Fibroblast of pulmonary artery (primary cell): ENCODE measurements around the gene ABCG1.

Experiments used
- DNase-seq: peaks from one replicate; pipeline ENCODE4 v3.0.0-alpha.2; 2010; ENCODE audit warnings: low read depth
- H3K4me3 ChIP-seq: replicated peaks from 2 replicates; pipeline ENCODE4 v1.5.1; 2011; ENCODE audit warnings: low read depth, mild to moderate bottlenecking, control low read depth, low read length, moderate library complexity
- TF ChIP-seq, protein P1 (sequence below): IDR thresholded peaks from 2 replicates; pipeline ENCODE4 v1.5.1; 2011; ENCODE audit warnings: mild to moderate bottlenecking, control low read depth, low read length, inconsistent platforms; ENCODE audit errors: missing control alignments

Gene ABCG1

GRCh38 chr21:42341776-42342542 is 123.0 kb downstream of the ABCG1 start:
- no peak for DNase-seq
- H3K4me3 ChIP-seq: no peak overlapping the region
- TF ChIP-seq, protein P1, sequence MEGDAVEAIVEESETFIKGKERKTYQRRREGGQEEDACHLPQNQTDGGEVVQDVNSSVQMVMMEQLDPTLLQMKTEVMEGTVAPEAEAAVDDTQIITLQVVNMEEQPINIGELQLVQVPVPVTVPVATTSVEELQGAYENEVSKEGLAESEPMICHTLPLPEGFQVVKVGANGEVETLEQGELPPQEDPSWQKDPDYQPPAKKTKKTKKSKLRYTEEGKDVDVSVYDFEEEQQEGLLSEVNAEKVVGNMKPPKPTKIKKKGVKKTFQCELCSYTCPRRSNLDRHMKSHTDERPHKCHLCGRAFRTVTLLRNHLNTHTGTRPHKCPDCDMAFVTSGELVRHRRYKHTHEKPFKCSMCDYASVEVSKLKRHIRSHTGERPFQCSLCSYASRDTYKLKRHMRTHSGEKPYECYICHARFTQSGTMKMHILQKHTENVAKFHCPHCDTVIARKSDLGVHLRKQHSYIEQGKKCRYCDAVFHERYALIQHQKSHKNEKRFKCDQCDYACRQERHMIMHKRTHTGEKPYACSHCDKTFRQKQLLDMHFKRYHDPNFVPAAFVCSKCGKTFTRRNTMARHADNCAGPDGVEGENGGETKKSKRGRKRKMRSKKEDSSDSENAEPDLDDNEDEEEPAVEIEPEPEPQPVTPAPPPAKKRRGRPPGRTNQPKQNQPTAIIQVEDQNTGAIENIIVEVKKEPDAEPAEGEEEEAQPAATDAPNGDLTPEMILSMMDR: no peak

DNA sequence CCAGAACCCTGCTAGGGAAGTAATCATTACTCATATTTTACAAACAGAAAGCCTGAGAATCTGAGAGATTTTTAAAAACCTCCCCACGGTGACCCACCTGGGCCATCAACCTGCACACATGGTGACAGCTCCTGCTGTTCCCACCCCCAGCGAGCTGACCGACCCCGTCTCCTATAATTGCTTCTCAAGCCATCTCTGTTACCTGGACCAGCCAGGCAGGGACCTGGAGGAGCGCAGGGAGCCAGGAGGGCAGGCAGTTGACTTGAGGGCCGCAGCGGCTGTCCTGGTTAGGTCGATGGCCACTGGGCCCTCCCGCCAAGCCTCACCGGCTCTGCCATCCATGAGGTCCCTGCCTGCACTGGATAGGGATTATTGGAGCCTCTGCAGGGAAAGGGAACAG is 124.2 kb downstream of the ABCG1 start:
- DNase-seq: no peak
- TF ChIP-seq, protein P1: no peak
- H3K4me3 ChIP-seq: no peak overlapping the region

DNA sequence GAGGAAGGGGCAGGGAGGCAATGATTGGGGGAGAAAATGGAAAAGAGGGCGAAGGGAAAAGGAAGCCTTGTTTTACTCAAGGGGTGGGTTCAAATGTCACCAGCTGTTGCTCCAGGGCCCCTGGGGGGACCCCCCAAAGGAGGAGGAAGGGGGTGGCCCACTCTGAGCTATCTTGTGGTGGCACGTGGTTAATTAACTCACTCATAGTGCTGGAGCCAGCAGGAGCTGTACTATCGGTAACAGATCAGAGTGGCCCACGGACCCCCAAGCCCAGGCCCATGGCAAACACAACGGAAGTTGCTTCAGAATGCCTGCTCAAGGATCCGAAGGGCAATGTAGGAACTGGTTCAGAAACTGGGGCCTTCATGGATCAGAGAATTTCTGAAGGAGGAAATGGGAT is 124.6 kb downstream of the ABCG1 start:
- TF ChIP-seq, protein P1: no peak
- no peak for DNase-seq
- no peak overlapping the region for H3K4me3 ChIP-seq

GRCh38 chr21:42343963-42344510 is 125.1 kb downstream of the ABCG1 start:
- TF ChIP-seq, protein P1: no peak
- no peak for DNase-seq
- H3K4me3 ChIP-seq: no peak overlapping the region

GRCh38 chr21:42344631-42345030 is 125.7 kb downstream of the ABCG1 start:
- TF ChIP-seq, protein P1: no peak
- no peak overlapping the region for H3K4me3 ChIP-seq
- DNase-seq: no peak

- TF ChIP-seq, protein P1: no peak
- H3K4me3 ChIP-seq: no peak overlapping the region
- no peak for DNase-seq
Measured at GRCh38 chr21:42346441-42346840, 127.5 kb downstream of the ABCG1 start.
